GM18858 (cell line): Measurements from ENCODE around the gene GDF2.

Experiments
- ATAC-seq: cut with Tn5 transposase; IDR thresholded peaks from one replicate; pipeline ENCODE4 v1.9.1; 2021; ENCODE audit not compliant: unreplicated experiment

GDF2 gene

GRCh38 chr10:47311193-47311931 is 10.9 kb upstream of the GDF2 start:
- ATAC-seq, result no peak

- peak; percentile 71 for ATAC-seq
These were observed 10.2 kb upstream of the GDF2 start for GRCh38 chr10:47311932-47312662.

GRCh38 chr10:47312663-47312995 is 9.6 kb upstream of the GDF2 start:
- ATAC-seq, result no peak

- no peak for ATAC-seq
These were observed 7.8 kb upstream of the GDF2 start for GRCh38 chr10:47314416-47314970.

GRCh38 chr10:47315421-47315820 is 6.8 kb upstream of the GDF2 start:
- ATAC-seq, result no peak

- no peak for ATAC-seq
These were observed 6.1 kb upstream of the GDF2 start for GRCh38 chr10:47316131-47316530.

GRCh38 chr10:47317251-47317650 is 5.0 kb upstream of the GDF2 start:
- ATAC-seq, result no peak

GRCh38 chr10:47318706-47319105 is 3.5 kb upstream of the GDF2 start:
- ATAC-seq, result no peak

GRCh38 chr10:47319784-47320183 is 2.5 kb upstream of the GDF2 start:
- no peak for ATAC-seq

- no peak for ATAC-seq
These were observed 1.4 kb upstream of the GDF2 start for GRCh38 chr10:47320812-47321211.

GRCh38 chr10:47321521-47322195 is 596 bp upstream of the GDF2 start:
- ATAC-seq, result no peak

- no peak for ATAC-seq
These were observed 833 bp downstream of the GDF2 start for GRCh38 chr10:47323087-47323486.

- ATAC-seq, result no peak
These were observed 1.5 kb downstream of the GDF2 start for GRCh38 chr10:47323636-47324296.

- no peak for ATAC-seq
These were observed 3.3 kb downstream of the GDF2 start for GRCh38 chr10:47325303-47326291.

- no peak for ATAC-seq
These were observed 4.2 kb downstream of the GDF2 start for GRCh38 chr10:47326306-47326926.

GRCh38 chr10:47326927-47327330 is 4.7 kb downstream of the GDF2 start:
- ATAC-seq, result no peak

- no peak for ATAC-seq
These were observed 7.6 kb downstream of the GDF2 start for GRCh38 chr10:47329855-47330254.

- no peak for ATAC-seq
These were observed 8.1 kb downstream of the GDF2 start for GRCh38 chr10:47330366-47330765.

GRCh38 chr10:47330804-47331203 is 8.6 kb downstream of the GDF2 start:
- no peak for ATAC-seq

GRCh38 chr10:47331491-47331890 is 9.2 kb downstream of the GDF2 start:
- no peak for ATAC-seq
